HepG2 (cell line): ENCODE data around the gene DNMT3A. TPM values are rescaled to one million over a fixed set of nuclear protein-coding genes. Genes with fewer than 3 reads are reported as not detected.

Source experiments
- ADNP ChIP-seq: sonication (generic); formaldehyde crosslinking; IDR thresholded peaks from 2 replicates; pipeline ENCODE4 v1.4.0; 2020; ENCODE audit warnings: missing genetic modification reagents
- AKAP8 ChIP-seq: sonication (generic); formaldehyde crosslinking; IDR thresholded peaks from 2 replicates; pipeline ENCODE4 v1.5.1; 2020; ENCODE audit warnings: mild to moderate bottlenecking, missing genetic modification reagents
- EEA1 ChIP-seq: sonication (generic); formaldehyde crosslinking; IDR thresholded peaks from 2 replicates; pipeline ENCODE4 v1.5.1; 2020; ENCODE audit warnings: mild to moderate bottlenecking, missing genetic modification reagents, borderline replicate concordance
- ETV5 ChIP-seq: IDR thresholded peaks from 2 replicates; pipeline ENCODE4 v1.6.1; 2018; ENCODE audit warnings: missing biosample characterization, missing genetic modification reagents, inconsistent platforms, borderline replicate concordance
- FOSL2 ChIP-seq: sonication (generic); formaldehyde crosslinking; IDR thresholded peaks from 2 replicates; pipeline ENCODE4 v1.4.0; 2020; ENCODE audit warnings: missing genetic modification reagents
- GMEB2 ChIP-seq: IDR thresholded peaks from 2 replicates; pipeline ENCODE4 v1.6.1; 2016; ENCODE audit warnings: missing biosample characterization, missing genetic modification reagents, low read depth
- MYNN ChIP-seq: sonication (generic); formaldehyde crosslinking; IDR thresholded peaks from 2 replicates; pipeline ENCODE4 v1.4.0; 2020; ENCODE audit warnings: mild to moderate bottlenecking, low read depth, missing genetic modification reagents
- NFE2L1 ChIP-seq: sonication (generic); formaldehyde crosslinking; IDR thresholded peaks from 2 replicates; pipeline ENCODE4 v1.4.0; 2020; ENCODE audit warnings: missing genetic modification reagents, mild to moderate bottlenecking, borderline replicate concordance
- POLR2G ChIP-seq: fragments of 200-400 bp; formaldehyde crosslinking; IDR thresholded peaks from 2 replicates; pipeline ENCODE4 v1.6.1; 2018; ENCODE audit warnings: mild to moderate bottlenecking, low read depth, low read length, moderate library complexity
- REPIN1 ChIP-seq: sonication (generic); formaldehyde crosslinking; IDR thresholded peaks from 2 replicates; pipeline ENCODE4 v1.8.0; 2022; ENCODE audit warnings: missing genetic modification reagents, low read depth, mild to moderate bottlenecking, borderline replicate concordance
- SIX1 ChIP-seq: sonication (generic); formaldehyde crosslinking; IDR thresholded peaks from 2 replicates; pipeline ENCODE4 v1.4.0; 2020; ENCODE audit warnings: missing genetic modification reagents, borderline replicate concordance
- STAT5B ChIP-seq: sonication (generic); formaldehyde crosslinking; IDR thresholded peaks from 2 replicates; pipeline ENCODE4 v1.4.0; 2020; ENCODE audit warnings: missing genetic modification reagents
- TARDBP ChIP-seq: sonication (generic); formaldehyde crosslinking; IDR thresholded peaks from 2 replicates; pipeline ENCODE4 v1.8.0; 2022; ENCODE audit warnings: mild to moderate bottlenecking, missing genetic modification reagents
- ZBTB34 ChIP-seq: sonication (generic); formaldehyde crosslinking; IDR thresholded peaks from 2 replicates; pipeline ENCODE4 v1.8.0; 2022; ENCODE audit warnings: mild to moderate bottlenecking, missing genetic modification reagents
- ZNF251 ChIP-seq: sonication (generic); formaldehyde crosslinking; IDR thresholded peaks from 2 replicates; pipeline ENCODE4 v1.9.0; 2021; ENCODE audit warnings: mild to moderate bottlenecking, missing genetic modification reagents
- ZNF614 ChIP-seq: IDR thresholded peaks from 2 replicates; pipeline ENCODE4 v1.6.1; 2018; ENCODE audit warnings: missing biosample characterization, missing genetic modification reagents, inconsistent platforms, borderline replicate concordance
- ZNF850 ChIP-seq: sonication (generic); formaldehyde crosslinking; conservative IDR thresholded peaks from 2 replicates; pipeline ENCODE4 v1.9.0; 2021; ENCODE audit warnings: mild to moderate bottlenecking, missing genetic modification reagents
- ZNF883 ChIP-seq: sonication (generic); formaldehyde crosslinking; IDR thresholded peaks from 2 replicates; pipeline ENCODE4 v1.5.1; 2020; ENCODE audit warnings: mild to moderate bottlenecking, missing genetic modification reagents; ENCODE audit errors: not compliant biosample characterization
- ZUFSP ChIP-seq: sonication (generic); formaldehyde crosslinking; IDR thresholded peaks from 2 replicates; pipeline ENCODE4 v1.9.0; 2021; ENCODE audit warnings: missing genetic modification reagents, mild to moderate bottlenecking, borderline replicate concordance
- polyA plus RNA-seq, 8 experiments: library from polyadenylated mRNA; depleted of rRNA in 3 of 8; stranded (reverse) in 7 of 8; unstranded in 1 of 8; fragments of >200 nt; fragmentation: Illumina TruSeq in 4 of 8; extraction: Trizol in 4 of 8; gene quantifications; 2 replicates each; pipeline versions ENCODE4 v1.2.1 to v1.2.3, GENCODE V29; 2011 to 2016; ENCODE audit warnings: low read depth in 4 of 8, missing spikeins in 1 of 8, mixed read lengths in 1 of 8; ENCODE audit not compliant: insufficient read depth in 1 of 8
- total RNA-seq, 5 experiments: library from RNA; depleted of rRNA; stranded (reverse); fragments of >200 nt; fragmentation: Illumina TruSeq; extraction: Trizol; gene quantifications; 2 replicates each; pipeline ENCODE4 v1.2.3, GENCODE V29; 2016; ENCODE audit warnings: low read depth in 1 of 5
- TF ChIP-seq, protein P1 (sequence below): sonication (generic); formaldehyde crosslinking; IDR thresholded peaks from 2 replicates; pipeline ENCODE4 v1.4.0; 2020; ENCODE audit warnings: missing genetic modification reagents, mild to moderate bottlenecking, borderline replicate concordance
- TF ChIP-seq, protein P2 (sequence below): sonication (generic); formaldehyde crosslinking; IDR thresholded peaks from 2 replicates; pipeline ENCODE4 v1.8.0; 2022; ENCODE audit warnings: missing genetic modification reagents, mild to moderate bottlenecking, borderline replicate concordance
- TF ChIP-seq, protein P3 (sequence below): sonication (generic); formaldehyde crosslinking; IDR thresholded peaks from 2 replicates; pipeline ENCODE4 v1.4.0; 2020; ENCODE audit warnings: mild to moderate bottlenecking, missing genetic modification reagents

The DNMT3A gene
- total and polyA plus RNA-seq, 2 of the 13 experiments (the other 11 are each of a cell fraction or from before 2014, with no cell fraction given), result 14.7 to 29.1 TPM

DNA sequence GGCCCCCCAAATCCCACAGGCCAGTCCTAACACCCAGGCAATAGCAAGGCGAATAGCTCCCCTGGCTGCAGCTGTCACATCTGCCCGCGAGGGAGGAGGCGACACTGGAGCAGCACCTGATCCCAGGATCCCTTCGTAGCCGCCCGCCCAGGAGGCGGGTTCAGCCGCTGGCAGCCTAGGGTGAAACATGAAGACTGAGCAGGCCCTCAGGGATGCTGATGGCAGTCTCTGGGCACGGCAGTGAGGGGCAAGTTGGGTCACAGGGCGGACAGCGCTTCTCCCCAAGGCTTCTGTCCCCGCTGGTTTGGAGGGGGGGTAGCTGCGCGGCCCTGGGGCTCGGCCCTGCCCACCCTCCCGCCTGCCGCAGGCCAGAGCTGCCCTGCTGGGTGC lies 1.9 kb downstream of the DNMT3A start (continued):
- TF ChIP-seq, protein P1, sequence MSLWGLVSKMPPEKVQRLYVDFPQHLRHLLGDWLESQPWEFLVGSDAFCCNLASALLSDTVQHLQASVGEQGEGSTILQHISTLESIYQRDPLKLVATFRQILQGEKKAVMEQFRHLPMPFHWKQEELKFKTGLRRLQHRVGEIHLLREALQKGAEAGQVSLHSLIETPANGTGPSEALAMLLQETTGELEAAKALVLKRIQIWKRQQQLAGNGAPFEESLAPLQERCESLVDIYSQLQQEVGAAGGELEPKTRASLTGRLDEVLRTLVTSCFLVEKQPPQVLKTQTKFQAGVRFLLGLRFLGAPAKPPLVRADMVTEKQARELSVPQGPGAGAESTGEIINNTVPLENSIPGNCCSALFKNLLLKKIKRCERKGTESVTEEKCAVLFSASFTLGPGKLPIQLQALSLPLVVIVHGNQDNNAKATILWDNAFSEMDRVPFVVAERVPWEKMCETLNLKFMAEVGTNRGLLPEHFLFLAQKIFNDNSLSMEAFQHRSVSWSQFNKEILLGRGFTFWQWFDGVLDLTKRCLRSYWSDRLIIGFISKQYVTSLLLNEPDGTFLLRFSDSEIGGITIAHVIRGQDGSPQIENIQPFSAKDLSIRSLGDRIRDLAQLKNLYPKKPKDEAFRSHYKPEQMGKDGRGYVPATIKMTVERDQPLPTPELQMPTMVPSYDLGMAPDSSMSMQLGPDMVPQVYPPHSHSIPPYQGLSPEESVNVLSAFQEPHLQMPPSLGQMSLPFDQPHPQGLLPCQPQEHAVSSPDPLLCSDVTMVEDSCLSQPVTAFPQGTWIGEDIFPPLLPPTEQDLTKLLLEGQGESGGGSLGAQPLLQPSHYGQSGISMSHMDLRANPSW, result no peak
- TF ChIP-seq FOSL2 (CRISPR knock-in tag), result no peak
- TF ChIP-seq ETV5 (CRISPR knock-in tag), result no peak
- TF ChIP-seq ZNF614 (CRISPR knock-in tag), result no peak; the same call in 1 of the 2 replicates
- 0 out of 2 replicates have a peak, but pooled peaks have one; percentile 20 for TF ChIP-seq ZBTB34 (CRISPR knock-in tag)
- TF ChIP-seq EEA1 (CRISPR knock-in tag), result no peak
- TF ChIP-seq ZNF883 (CRISPR knock-in tag), result peak; percentile 70
- no peak for TF ChIP-seq STAT5B (CRISPR knock-in tag)
- TF ChIP-seq NFE2L1 (CRISPR knock-in tag), result no peak
- TF ChIP-seq MYNN (CRISPR knock-in tag), result no peak
- no peak for TF ChIP-seq AKAP8 (CRISPR knock-in tag)
- no peak for TF ChIP-seq TARDBP (CRISPR knock-in tag)
- TF ChIP-seq, protein P2, sequence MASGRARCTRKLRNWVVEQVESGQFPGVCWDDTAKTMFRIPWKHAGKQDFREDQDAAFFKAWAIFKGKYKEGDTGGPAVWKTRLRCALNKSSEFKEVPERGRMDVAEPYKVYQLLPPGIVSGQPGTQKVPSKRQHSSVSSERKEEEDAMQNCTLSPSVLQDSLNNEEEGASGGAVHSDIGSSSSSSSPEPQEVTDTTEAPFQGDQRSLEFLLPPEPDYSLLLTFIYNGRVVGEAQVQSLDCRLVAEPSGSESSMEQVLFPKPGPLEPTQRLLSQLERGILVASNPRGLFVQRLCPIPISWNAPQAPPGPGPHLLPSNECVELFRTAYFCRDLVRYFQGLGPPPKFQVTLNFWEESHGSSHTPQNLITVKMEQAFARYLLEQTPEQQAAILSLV (CRISPR knock-in tag), result no peak
- no peak for TF ChIP-seq GMEB2 (CRISPR knock-in tag)
- TF ChIP-seq, protein P3, sequence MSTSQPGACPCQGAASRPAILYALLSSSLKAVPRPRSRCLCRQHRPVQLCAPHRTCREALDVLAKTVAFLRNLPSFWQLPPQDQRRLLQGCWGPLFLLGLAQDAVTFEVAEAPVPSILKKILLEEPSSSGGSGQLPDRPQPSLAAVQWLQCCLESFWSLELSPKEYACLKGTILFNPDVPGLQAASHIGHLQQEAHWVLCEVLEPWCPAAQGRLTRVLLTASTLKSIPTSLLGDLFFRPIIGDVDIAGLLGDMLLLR, result no peak
- no peak for TF ChIP-seq ZNF850 (CRISPR knock-in tag)
- no peak for TF ChIP-seq SIX1
- no peak for TF ChIP-seq REPIN1 (CRISPR knock-in tag)
- no peak for TF ChIP-seq ZNF251 (CRISPR knock-in tag)
- no peak for TF ChIP-seq ZUFSP (CRISPR knock-in tag)
- TF ChIP-seq ADNP (CRISPR knock-in tag), result no peak
- no peak for TF ChIP-seq POLR2G
